Aorta (tissue), 5 donors: Measurements from ENCODE around the gene ECHDC3. TPM values are rescaled to one million over a fixed set of nuclear protein-coding genes. Genes with fewer than 3 reads are reported as not detected.
"Not testable (repeated sequence)": the region's sequence is repeated elsewhere in the genome, so short reads cannot be mapped to it uniquely, and the experiment has no call there.

Source experiments
- ATAC-seq: fragments of 200-7000 bp; cut with Tn5 transposase; one replicate; pipeline ENCODE4 v1.9.1; 2022; ENCODE audit warnings: moderate library complexity; ENCODE audit not compliant: low FRiP score
- DNase-seq, 2 donors: peaks; one replicate each; pipeline ENCODE4 v3.0.0-alpha.2; 2020
- H3K27ac ChIP-seq, 2 donors: one replicate each; pipeline ENCODE4 v1.5.1; 2013; ENCODE audit warnings: low read length in 2 of 2, mild to moderate bottlenecking in 2 of 2, moderate library complexity in 2 of 2, control low read depth in 1 of 2, inconsistent platforms in 1 of 2, low read depth in 1 of 2
- H3K27me3 ChIP-seq, 2 donors: one replicate each; pipeline ENCODE4 v1.6.1; 2013; ENCODE audit warnings: control low read depth in 1 of 2, low read length in 1 of 2, mild to moderate bottlenecking in 1 of 2, moderate library complexity in 1 of 2; ENCODE audit not compliant: insufficient read depth in 2 of 2, control insufficient read depth in 1 of 2
- H3K36me3 ChIP-seq, 2 donors: one replicate each; pipeline ENCODE4 v1.6.1; 2013; ENCODE audit warnings: control low read depth in 1 of 2, low read length in 1 of 2, mild to moderate bottlenecking in 1 of 2; ENCODE audit not compliant: insufficient read depth in 2 of 2, control insufficient read depth in 1 of 2
- H3K4me1 ChIP-seq, 2 donors: one replicate each; pipeline ENCODE4 v1.6.1; 2013; ENCODE audit warnings: low read length in 2 of 2, control low read depth in 1 of 2, mild to moderate bottlenecking in 1 of 2, moderate library complexity in 1 of 2; ENCODE audit not compliant: insufficient read depth in 2 of 2, control insufficient read depth in 1 of 2
- H3K4me3 ChIP-seq, 2 donors: one replicate each; pipeline ENCODE4 v1.5.1; 2013; ENCODE audit warnings: low read length in 2 of 2, control low read depth in 1 of 2, mild to moderate bottlenecking in 1 of 2
- H3K9me3 ChIP-seq: one replicate; pipeline ENCODE4 v1.6.1; 2013; ENCODE audit warnings: mild to moderate bottlenecking, low read length; ENCODE audit not compliant: control insufficient read depth
- WGBS, 2 donors: extraction: QIAGEN DNeasy Blood & Tissue Kit; methylation state at CpG; one replicate each; pipeline ENCODE4 v1.1.7; 2013; 5-methylcytosine and 5-hydroxymethylcytosine counted together
- intact Hi-C, 2 donors: fragments of 100-400 bp; cut with DNase I; formaldehyde crosslinking; loops; one replicate each; pipeline versions ENCODE4 v1.14.2 to v1.15.0; 2022
- polyA plus RNA-seq, 2 donors: library from polyadenylated mRNA; stranded (reverse); fragments of 200-250 nt; gene quantifications; one replicate each; pipeline ENCODE4 v1.2.3, GENCODE V29; 2013
- total RNA-seq, 2 donors: library from RNA; stranded (reverse); fragmentation: NEBNext Ultra II Directional; extraction: Animal tissue kit (Norgen Biotek cat#: 25700); gene quantifications; one replicate each; pipeline ENCODE4 v1.2.1, GENCODE V29; 2021
- donor health status: healthy with polysubstance abuse.
- donor health status: Bipolar disorder and iron deficiency.
- donor health status: DM: no; HTN: no; CAD: no.
- donor health status: DM: no; HTN: no; CAD: no.
- donor health status: DM: yes; HTN: yes; CAD: no.

The ECHDC3 gene
- total and polyA plus RNA-seq, 4 donors, result 6.0 to 10.1 (median 8.5) TPM

DNA sequence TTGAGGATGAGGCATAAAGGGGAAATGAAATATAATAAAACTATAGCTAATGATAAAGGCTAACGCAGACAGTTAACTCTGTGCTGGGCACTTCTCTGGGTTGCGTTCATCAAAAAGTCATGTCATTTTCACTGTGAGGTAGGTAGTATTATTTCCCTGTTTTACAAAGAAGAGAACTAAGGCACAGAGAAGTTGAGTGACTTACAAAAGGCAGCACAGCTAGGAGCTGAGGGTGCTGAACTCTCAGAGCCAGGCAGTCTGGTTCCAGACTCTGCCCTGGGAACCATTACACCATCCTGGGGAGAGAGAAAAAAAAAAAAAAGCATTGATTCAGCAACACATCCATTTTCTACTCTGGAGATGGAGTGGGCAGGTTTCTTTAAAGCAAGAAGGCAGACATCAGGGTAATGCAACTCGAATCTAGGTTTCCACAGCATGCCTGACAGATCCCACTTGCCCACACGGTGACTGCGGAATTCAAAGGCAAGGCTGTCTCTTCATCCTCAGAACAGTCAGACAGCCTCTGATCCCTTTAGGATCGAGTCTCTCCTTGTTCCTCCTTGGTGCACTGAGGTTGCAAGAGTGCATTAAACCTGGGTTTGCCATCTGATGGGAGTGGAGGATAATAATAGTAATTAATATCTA is 40.6 kb upstream of the ECHDC3 start:
- Histone ChIP-seq H3K4me3 (no peak overlapping the region), H3K27ac (no peak overlapping the region), H3K4me1 (no peaks in the 10 kb centered on the region), H3K27me3 (no peaks in the 10 kb centered on the region), H3K9me3 (no peaks in the 10 kb centered on the region), H3K36me3 (no peaks in the 10 kb centered on the region)
- intact Hi-C loops, result no loop called here
- WGBS, 2 donors, result 75 to 81% methylated on average over 6 of the region's 6 CpGs
- DNase-seq (no peak), ATAC-seq (no peak)

DNA sequence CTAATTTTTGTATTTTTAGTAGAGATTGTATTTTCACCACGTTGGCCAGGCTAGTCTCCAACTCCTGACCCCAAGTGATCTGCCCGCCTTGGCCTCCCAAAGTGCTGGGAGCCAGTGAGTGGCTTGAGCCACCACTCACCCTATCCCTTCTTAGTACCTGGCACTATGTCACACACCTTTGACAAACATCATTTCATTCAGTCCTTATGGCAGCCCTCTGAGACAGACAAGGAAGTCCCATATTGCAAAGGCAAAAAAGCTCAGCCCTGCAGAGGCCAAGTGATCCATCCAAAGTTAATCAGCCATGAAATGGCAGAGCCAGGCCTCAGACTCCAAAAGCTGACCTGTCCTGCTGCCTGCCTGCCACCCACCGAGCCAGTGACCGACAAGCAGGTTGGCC is 39.9 kb upstream of the ECHDC3 start:
- H3K4me1 ChIP-seq, result no peaks in the 10 kb centered on the region
- H3K27me3 ChIP-seq, result no peaks in the 10 kb centered on the region
- DNase-seq (no peak), ATAC-seq (no peak)
- H3K36me3 ChIP-seq, result no peaks in the 10 kb centered on the region
- intact Hi-C loops, result no loop called here
- H3K4me3 ChIP-seq, result no peak overlapping the region
- 88 to 91% methylated on average over 4 of the region's 4 CpGs for WGBS, 2 donors
- no peak overlapping the region for H3K27ac ChIP-seq
- no peaks in the 10 kb centered on the region for H3K9me3 ChIP-seq

DNA sequence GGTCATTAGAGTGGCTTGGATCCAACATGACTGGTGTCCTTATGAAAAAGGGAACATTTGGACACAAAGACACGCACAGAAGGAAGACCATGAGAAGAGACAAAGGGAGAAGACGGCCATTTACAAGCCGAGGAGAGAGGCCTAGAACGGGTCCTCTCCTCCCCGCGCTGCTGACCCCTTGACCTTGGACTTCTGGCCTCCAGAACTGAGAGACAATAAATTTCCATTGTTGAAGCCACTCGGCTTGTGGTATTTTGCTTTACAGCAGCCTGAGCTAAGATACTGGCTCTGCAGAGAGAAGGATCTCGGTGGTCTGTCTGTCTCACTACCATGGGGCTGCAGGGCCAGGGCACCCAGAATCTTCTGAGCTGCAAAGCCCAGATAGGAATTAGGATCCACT is 38.1 kb upstream of the ECHDC3 start:
- Histone ChIP-seq H3K4me3 (no peak overlapping the region), H3K4me1 (no peaks in the 10 kb centered on the region), H3K36me3 (no peaks in the 10 kb centered on the region), H3K9me3 (no peaks in the 10 kb centered on the region), H3K27me3 (no peaks in the 10 kb centered on the region), H3K27ac (no peak overlapping the region)
- no peak for ATAC-seq
- intact Hi-C loops, result no loop called here
- no peak for DNase-seq
- 88 to 92% methylated on average over 8 of the region's 8 CpGs for WGBS, 2 donors

DNA sequence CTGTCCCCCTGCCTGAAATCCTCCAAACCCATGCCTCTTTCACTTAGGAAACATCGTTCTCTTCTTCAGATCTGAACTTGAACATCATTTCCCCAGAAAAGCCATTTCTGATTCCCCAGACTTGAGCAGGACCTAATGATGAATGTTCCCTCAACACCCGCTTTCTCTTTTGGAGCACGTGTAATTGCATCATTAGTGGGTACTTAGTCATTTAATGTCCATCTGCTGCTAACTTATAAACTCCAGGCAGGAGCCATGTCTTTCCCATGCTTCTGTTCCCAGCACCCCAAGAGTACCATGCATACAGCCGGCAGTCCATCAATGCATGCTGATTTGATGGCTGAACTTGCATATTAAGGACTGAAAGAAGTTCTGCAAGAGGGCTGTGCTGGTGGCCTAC is 36.5 kb upstream of the ECHDC3 start:
- no peaks in the 10 kb centered on the region for H3K36me3 ChIP-seq
- no peak overlapping the region for H3K4me3 ChIP-seq
- WGBS, 2 donors, result 86 to 89% methylated on average over 4 of the region's 4 CpGs
- no peaks in the 10 kb centered on the region for H3K9me3 ChIP-seq
- ATAC-seq (no peak), DNase-seq (no peak)
- intact Hi-C loops, result no loop called here
- H3K27me3 ChIP-seq, result no peaks in the 10 kb centered on the region
- H3K4me1 ChIP-seq, result no peaks in the 10 kb centered on the region
- no peak overlapping the region for H3K27ac ChIP-seq

DNA sequence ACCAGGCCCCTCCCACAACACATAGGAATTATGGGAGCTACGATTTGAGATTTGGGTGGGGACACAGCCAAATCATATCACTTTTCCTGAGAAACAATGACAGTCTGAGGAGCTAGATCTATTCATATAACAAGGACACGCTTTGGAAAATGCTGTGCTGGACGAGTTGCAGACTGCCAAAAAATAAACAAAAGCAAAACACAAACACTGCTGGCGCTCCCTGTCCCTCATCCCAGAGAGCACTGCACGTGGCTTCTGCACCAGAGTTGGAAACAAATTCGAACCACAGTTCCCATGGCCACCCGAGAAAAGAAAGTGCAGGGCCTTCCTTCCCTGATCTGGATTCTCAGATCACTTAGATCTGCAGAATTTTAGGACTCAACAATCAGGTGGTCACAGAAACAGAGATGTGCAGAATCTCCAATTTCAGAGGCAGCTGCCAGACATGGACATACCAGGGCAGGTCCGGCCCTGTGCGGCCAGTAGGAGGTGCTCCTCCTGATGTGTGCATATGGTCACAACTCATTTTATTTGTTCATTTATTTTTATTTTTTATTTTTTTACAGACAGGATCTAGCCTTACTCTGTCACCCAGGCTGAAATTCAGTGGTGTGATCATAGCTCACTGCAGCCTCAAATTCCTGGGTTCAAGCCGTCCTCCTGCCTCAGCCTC is 35.2 kb upstream of the ECHDC3 start:
- H3K36me3 ChIP-seq, result no peaks in the 10 kb centered on the region
- DNase-seq (no peak), ATAC-seq (no peak)
- no peaks in the 10 kb centered on the region for H3K4me1 ChIP-seq
- no peak overlapping the region for H3K27ac ChIP-seq
- H3K4me3 ChIP-seq, result no peak overlapping the region
- H3K27me3 ChIP-seq, result no peaks in the 10 kb centered on the region
- intact Hi-C loops, result no loop called here
- WGBS, 2 donors, result 70 to 79% methylated on average over 10 of the region's 10 CpGs
- H3K9me3 ChIP-seq, result no peaks in the 10 kb centered on the region

DNA sequence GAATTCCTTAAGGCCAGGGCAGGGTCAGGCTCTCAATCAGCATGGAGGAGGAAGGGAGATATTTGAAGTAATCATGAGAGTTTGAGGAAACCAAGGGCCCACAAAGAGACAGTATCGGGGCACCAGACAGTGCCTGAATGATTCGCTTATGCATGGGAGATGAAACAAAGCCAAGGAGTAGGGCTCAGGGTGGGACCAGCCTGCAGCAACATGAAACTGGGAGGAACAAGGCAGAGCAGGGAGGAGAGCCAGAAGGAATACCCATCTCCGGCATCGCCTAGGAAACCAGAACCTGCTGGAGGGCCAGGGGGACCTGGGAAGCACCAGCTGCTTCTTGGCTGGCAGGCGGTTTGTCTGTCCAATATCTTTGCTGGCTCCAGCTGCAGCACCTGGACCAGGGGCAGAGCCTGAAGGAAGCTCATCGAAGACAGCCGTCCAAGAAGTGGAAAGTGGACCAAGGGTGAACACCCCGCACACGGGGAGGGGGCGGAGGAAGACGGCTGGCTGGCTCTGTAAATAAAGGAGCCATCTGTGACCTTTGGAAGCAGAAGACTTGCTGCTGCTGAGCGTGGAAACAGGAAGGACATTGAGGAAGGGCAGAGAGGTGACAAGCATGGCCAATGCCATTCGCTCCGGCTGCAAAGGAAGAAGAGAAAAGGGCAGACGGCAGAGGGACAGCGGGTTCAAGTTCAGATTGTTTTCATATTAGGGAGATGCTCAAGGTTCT is 34.4 kb upstream of the ECHDC3 start:
- Histone ChIP-seq H3K27me3 (no peaks in the 10 kb centered on the region), H3K9me3 (no peaks in the 10 kb centered on the region), H3K4me1 (no peaks in the 10 kb centered on the region), H3K4me3 (no peak overlapping the region), H3K27ac (no peak overlapping the region), H3K36me3 (no peaks in the 10 kb centered on the region)
- WGBS, 2 donors, result 70 to 75% methylated on average over 16 of the region's 16 CpGs
- intact Hi-C loops, result no loop called here
- no peak for ATAC-seq
- no peak for DNase-seq

DNA sequence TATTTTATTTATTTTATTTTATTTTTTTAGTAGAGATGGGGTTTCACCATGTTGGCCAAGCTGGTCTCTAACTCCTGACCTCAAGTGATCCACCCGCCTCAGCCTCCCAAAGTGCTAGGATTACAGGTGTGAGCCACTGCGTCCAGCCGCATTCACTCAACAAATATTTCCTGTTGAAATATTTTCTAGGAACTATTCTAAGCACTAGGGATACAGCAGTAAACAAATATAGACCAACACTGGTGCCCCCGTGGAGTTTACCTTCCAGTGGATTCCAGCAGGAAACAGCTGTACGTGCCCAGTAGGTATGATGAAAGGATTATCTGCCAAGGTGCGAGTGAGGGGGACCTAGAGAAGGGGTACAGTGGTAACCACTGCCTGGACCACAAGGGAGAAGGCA is 33.4 kb upstream of the ECHDC3 start:
- 90 to 94% methylated on average over 6 of the region's 6 CpGs for WGBS, 2 donors
- intact Hi-C loops, ATAC-seq, H3K27me3 ChIP-seq, H3K9me3 ChIP-seq, DNase-seq, H3K4me3 ChIP-seq, H3K4me1 ChIP-seq, H3K36me3 ChIP-seq, H3K27ac ChIP-seq: not testable (repeated sequence)

DNA sequence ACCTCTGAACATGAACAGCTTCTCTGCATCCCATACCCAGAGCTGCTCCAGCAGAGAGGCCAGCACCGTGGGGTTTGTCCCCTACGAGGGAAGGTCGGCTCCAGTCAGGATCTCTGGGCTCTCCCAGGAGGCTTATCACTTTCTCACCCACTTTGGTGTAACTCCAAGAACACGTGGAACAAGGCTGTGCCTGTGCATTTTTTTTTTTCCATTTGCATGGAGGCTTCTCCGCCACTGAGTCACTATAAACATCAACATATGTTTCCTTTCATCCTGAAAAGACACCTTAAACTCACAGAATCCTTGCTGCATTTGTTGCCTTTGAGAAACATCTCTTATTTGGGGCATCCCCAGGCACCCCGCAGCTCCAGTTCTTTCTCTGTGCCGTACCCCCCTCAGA is 29.4 kb upstream of the ECHDC3 start:
- intact Hi-C loops, result no loop called here
- Histone ChIP-seq H3K4me3 (no peak overlapping the region), H3K9me3 (no peaks in the 10 kb centered on the region), H3K4me1 (no peaks in the 10 kb centered on the region), H3K36me3 (no peaks in the 10 kb centered on the region), H3K27ac (no peak overlapping the region), H3K27me3 (no peaks in the 10 kb centered on the region)
- WGBS, 2 donors, result 72 to 75% methylated on average over 7 of the region's 7 CpGs
- no peak for DNase-seq
- no peak for ATAC-seq
